ENCODE measurements around the gene ADAMTS17.

DNA sequence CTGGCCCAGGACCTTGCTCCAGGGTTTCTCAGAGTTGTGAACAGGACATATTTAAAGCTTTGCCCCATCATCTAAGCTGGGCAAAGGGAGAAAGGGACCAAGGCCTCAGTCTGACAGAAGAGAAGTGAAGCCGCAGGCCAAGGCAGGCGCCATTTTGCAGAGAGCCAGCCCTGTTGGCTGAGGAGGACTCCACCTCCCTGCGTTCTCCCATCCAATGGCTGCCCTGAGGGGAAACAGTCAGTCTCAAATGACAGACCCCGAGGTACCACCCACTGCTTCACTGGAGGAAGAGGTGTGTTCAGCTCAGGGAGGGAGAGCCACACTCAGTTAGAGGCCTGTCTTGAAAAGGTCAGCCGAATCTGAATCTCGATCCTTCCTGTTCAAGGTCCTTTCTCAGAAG is 86.1 kb downstream of the ADAMTS17 start:
- TF ChIP-seq, protein P1, sequence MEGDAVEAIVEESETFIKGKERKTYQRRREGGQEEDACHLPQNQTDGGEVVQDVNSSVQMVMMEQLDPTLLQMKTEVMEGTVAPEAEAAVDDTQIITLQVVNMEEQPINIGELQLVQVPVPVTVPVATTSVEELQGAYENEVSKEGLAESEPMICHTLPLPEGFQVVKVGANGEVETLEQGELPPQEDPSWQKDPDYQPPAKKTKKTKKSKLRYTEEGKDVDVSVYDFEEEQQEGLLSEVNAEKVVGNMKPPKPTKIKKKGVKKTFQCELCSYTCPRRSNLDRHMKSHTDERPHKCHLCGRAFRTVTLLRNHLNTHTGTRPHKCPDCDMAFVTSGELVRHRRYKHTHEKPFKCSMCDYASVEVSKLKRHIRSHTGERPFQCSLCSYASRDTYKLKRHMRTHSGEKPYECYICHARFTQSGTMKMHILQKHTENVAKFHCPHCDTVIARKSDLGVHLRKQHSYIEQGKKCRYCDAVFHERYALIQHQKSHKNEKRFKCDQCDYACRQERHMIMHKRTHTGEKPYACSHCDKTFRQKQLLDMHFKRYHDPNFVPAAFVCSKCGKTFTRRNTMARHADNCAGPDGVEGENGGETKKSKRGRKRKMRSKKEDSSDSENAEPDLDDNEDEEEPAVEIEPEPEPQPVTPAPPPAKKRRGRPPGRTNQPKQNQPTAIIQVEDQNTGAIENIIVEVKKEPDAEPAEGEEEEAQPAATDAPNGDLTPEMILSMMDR (IDR thresholded peaks at IDR 0.05; ENCODE audit: low read depth, low read length) = no peak
- TF ChIP-seq POLR2A (IDR thresholded peaks at IDR 0.05; ENCODE audit: extremely low read depth, insufficient read length) = no peak
- TF ChIP-seq, protein P2, sequence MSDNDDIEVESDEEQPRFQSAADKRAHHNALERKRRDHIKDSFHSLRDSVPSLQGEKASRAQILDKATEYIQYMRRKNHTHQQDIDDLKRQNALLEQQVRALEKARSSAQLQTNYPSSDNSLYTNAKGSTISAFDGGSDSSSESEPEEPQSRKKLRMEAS (IDR thresholded peaks at IDR 0.05; ENCODE audit: low read depth, low read length) = no peak
